ENCODE measurements around the gene CPN1. TPM values are rescaled to one million over a fixed set of nuclear protein-coding genes. Genes with fewer than 3 reads are reported as not detected.

CPN1 gene
- total and polyA plus RNA-seq, 9 of the 15 experiments (the other 6 are each of a cell fraction or from before 2014, with no cell fraction given), result 0.15 to 0.17 TPM; not detected in 7

GRCh38 chr10:100119726-100120125, 38.1 kb upstream of the CPN1 start:
- Histone ChIP-seq H3K9me1 (ENCODE audit: control insufficient read depth, insufficient read depth, low read length) (no peaks in the 10 kb centered on the region), H3K4me3 (no peak overlapping the region), H3K9me3 (replicated peaks; ENCODE audit: control insufficient read depth, insufficient read depth, low read depth, low read length) (no peaks in the 10 kb centered on the region), H3K36me3 (ENCODE audit: control insufficient read depth, insufficient read depth, low read length) (no peaks in the 10 kb centered on the region), H3K9ac (ENCODE audit: insufficient read depth in 1 of 2, low read depth in 2 of 2, low read length in 2 of 2) (no peak overlapping the region), H4K20me1 (replicated peaks; ENCODE audit: control insufficient read depth, insufficient read depth, low read length) (no peaks in the 10 kb centered on the region), H3K4me1 (replicated peaks in 1 of 2; ENCODE audit: control insufficient read depth in 2 of 2, insufficient read depth in 2 of 2, low read length in 2 of 2) (no peaks in the 10 kb centered on the region), H2AFZ (ENCODE audit: low read depth, low read length) (no peak overlapping the region), H3K79me2 (ENCODE audit: control insufficient read depth, insufficient read depth, low read length) (no peaks in the 10 kb centered on the region), H3K27ac (ENCODE audit: extremely low read depth, low read depth, low read length) (no peak overlapping the region), H3K27me3 (ENCODE audit: control insufficient read depth in 2 of 2, insufficient read depth in 2 of 2, low read length in 2 of 2) (peaks cover 0 to 16% of the 10 kb centered on the region in 2 experiments; a peak in 2 of 5 replicates), H3K4me2 (ENCODE audit: insufficient read depth, low read length) (no peak overlapping the region)
- FAIRE-seq, result no peak
- in situ Hi-C loops (cut with MboI) (no loop called here), intact Hi-C loops (cut with micrococcal nuclease) (no loop called here)
- no peak for DNase-seq (ENCODE audit: extremely low read depth in 1 of 4, low spot score in 3 of 4)
- peak; percentile 54 for TF ChIP-seq ZNF316 (IDR thresholded peaks at IDR 0.05)
- no peak for TF ChIP-seq ELF2 (CRISPR knock-in tag; IDR thresholded peaks at IDR 0.05)
- peak; percentile 24; the same call in 1 of the 2 replicates for TF ChIP-seq C11orf30 (IDR thresholded peaks at IDR 0.05; ENCODE audit: low read depth)
- peak; percentile 26; the same call in 1 of the 2 replicates for TF ChIP-seq MAFG (tag; conservative IDR thresholded peaks at IDR 0.05)
- TF ChIP-seq ZBTB2 (IDR thresholded peaks at IDR 0.05), result no peak
- TF ChIP-seq PCBP2 (IDR thresholded peaks at IDR 0.05; ENCODE audit: low read depth, low read length, poor library complexity, severe bottlenecking), result no peak
- no peak for TF ChIP-seq ZSCAN29 (IDR thresholded peaks at IDR 0.05)
- TF ChIP-seq MAFK (IDR thresholded peaks at IDR 0.05; ENCODE audit: low read length), result 0 out of 2 replicates have a peak, but pooled peaks have one; percentile 8
- POLR2A ChIA-PET, result no interaction called here
- no TSS peak for BruUV-seq (replicated peaks)
- no peak for ATAC-seq
- WGBS (ENCODE audit: insufficient coverage, low coverage, missing lambda C conversion rate), result 10% methylated on average over 4 of the region's 4 CpGs
- CTCF ChIA-PET (ENCODE audit: low intra/inter-chr PET ratio), result no interaction called here

All from K562 (cell line).